Measurements from ENCODE around the gene PXDN. TPM values are rescaled to one million over a fixed set of nuclear protein-coding genes. Genes with fewer than 3 reads are reported as not detected.
A peak's percentile ranks its signal among the peaks of the same experiment; 100 is the strongest.

Gene PXDN
- total and polyA plus RNA-seq, 2 donors (not counting 3 experiments of a cell fraction or from before 2014, with no cell fraction given) = 231 to 308 TPM

GRCh38 chr2:1605102-1606045, 138.9 kb downstream of the PXDN start:
- Histone ChIP-seq H3K27me3 (ENCODE audit: control insufficient read depth in 2 of 2, insufficient read depth in 2 of 2, low read length in 2 of 2) (peaks cover 0 to 2% of the 10 kb centered on the region in 2 experiments), H3K36me3 (ENCODE audit: control insufficient read depth in 2 of 2, extremely low read depth in 1 of 2, insufficient read depth in 2 of 2, low read length in 2 of 2) (no peaks in the 10 kb centered on the region), H3K4me3 (replicated peaks in 1 of 3; ENCODE audit: insufficient read depth in 1 of 3, low read depth in 1 of 3, low read length in 3 of 3) (no peak overlapping the region), H3K79me2 (ENCODE audit: control insufficient read depth, insufficient read depth, low read length) (no peaks in the 10 kb centered on the region), H3K4me1 (ENCODE audit: control insufficient read depth, extremely low read depth, insufficient read depth, low read length) (peaks cover 29% of the 10 kb centered on the region), H3K9ac (replicated peaks; ENCODE audit: extremely low read depth, insufficient read depth, low read length) (peak overlapping the region; percentile 67), H3K9me3 (replicated peaks; ENCODE audit: control insufficient read depth, insufficient read depth, low read length) (no peaks in the 10 kb centered on the region), H4K20me1 (replicated peaks; ENCODE audit: control insufficient read depth, extremely low read depth, insufficient read depth, low read length) (no peaks in the 10 kb centered on the region), H3K9me1 (replicated peaks; ENCODE audit: control insufficient read depth, extremely low read depth, insufficient read depth, low read length) (no peaks in the 10 kb centered on the region), H3K4me2 (ENCODE audit: insufficient read depth, low read length) (peak overlapping the region; percentile 33), H2AFZ (ENCODE audit: low read depth, low read length) (peak overlapping the region; percentile 20), H3K27ac (ENCODE audit: insufficient read depth, low read depth, low read length) (peak overlapping the region; percentile 80)
- intact Hi-C loops (cut with micrococcal nuclease) (loop anchor here (1.0 kb wide), 3 partner anchors 13 to 138 kb away; no protein-coding TSS in a partner anchor), dilution Hi-C loops (cut with MboI; ENCODE audit: extremely low pct_ligation_motif_present, low sequenced_read_pairs) (no loop called here)
- FAIRE-seq = peak; percentile 85
- TF ChIP-seq JUN (IDR thresholded peaks at IDR 0.05; ENCODE audit: borderline replicate concordance, insufficient read depth, insufficient read length, low read depth) = peak; percentile 42
- TF ChIP-seq, protein P1, sequence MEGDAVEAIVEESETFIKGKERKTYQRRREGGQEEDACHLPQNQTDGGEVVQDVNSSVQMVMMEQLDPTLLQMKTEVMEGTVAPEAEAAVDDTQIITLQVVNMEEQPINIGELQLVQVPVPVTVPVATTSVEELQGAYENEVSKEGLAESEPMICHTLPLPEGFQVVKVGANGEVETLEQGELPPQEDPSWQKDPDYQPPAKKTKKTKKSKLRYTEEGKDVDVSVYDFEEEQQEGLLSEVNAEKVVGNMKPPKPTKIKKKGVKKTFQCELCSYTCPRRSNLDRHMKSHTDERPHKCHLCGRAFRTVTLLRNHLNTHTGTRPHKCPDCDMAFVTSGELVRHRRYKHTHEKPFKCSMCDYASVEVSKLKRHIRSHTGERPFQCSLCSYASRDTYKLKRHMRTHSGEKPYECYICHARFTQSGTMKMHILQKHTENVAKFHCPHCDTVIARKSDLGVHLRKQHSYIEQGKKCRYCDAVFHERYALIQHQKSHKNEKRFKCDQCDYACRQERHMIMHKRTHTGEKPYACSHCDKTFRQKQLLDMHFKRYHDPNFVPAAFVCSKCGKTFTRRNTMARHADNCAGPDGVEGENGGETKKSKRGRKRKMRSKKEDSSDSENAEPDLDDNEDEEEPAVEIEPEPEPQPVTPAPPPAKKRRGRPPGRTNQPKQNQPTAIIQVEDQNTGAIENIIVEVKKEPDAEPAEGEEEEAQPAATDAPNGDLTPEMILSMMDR (IDR thresholded peaks at IDR 0.05; ENCODE audit: extremely low read depth in 1 of 2, insufficient read depth in 1 of 2, low read depth in 1 of 2, low read length in 2 of 2) = no peak
- no peak for TF ChIP-seq MYC (IDR thresholded peaks at IDR 0.05; ENCODE audit: low read depth, low read length)
- TF ChIP-seq, protein P2, sequence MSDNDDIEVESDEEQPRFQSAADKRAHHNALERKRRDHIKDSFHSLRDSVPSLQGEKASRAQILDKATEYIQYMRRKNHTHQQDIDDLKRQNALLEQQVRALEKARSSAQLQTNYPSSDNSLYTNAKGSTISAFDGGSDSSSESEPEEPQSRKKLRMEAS (IDR thresholded peaks at IDR 0.05; ENCODE audit: insufficient read depth, insufficient read length) = no peak
- TF ChIP-seq FOS (IDR thresholded peaks at IDR 0.05; ENCODE audit: borderline replicate concordance, insufficient read depth, low read length) = peak; percentile 27
- peak; percentile 15 for TF ChIP-seq GATA2 (IDR thresholded peaks at IDR 0.05; ENCODE audit: insufficient read depth, insufficient read length, low read depth, low read length)
- no peak for TF ChIP-seq POLR2A (IDR thresholded peaks at IDR 0.05; ENCODE audit: low read depth, low read length)
- no peak for TF ChIP-seq EZH2 (IDR thresholded peaks at IDR 0.05; ENCODE audit: borderline replicate concordance, low read depth, low read length, severe bottlenecking)
- no peak for TF ChIP-seq POLR2AphosphoS5 (IDR thresholded peaks at IDR 0.05; ENCODE audit: insufficient read depth, low read depth, low read length)
- CTCF ChIA-PET = interaction anchor here (0.6 to 2.5 kb wide), 11 partner anchors 11 to 212 kb away, joined by 3 to 17 read pairs (median 5); no protein-coding TSS in a partner anchor
- POLR2A ChIA-PET = interaction anchor here (0.8 kb wide), 2 partner anchors 20 kb away, joined by 3 read pairs; no protein-coding TSS in a partner anchor
- BruUV-seq (replicated peaks) = TSS peak; percentile 55
- peak; percentile 57 for DNase-seq (ENCODE audit: low read depth, low spot score)
